Measurements from ENCODE around the gene CTPS1.

The CTPS1 gene

GRCh38 chr1:40965531-40965930, 14.0 kb upstream of the CTPS1 start:
- no peaks in the 10 kb centered on the region for H3K27me3 ChIP-seq (ENCODE audit: insufficient read depth, low read length, poor library complexity, severe bottlenecking)
- no peak overlapping the region for H2AFZ ChIP-seq (ENCODE audit: low read length)
- no peaks in the 10 kb centered on the region for H3K9me2 ChIP-seq (replicated peaks; ENCODE audit: low read depth, low read length)
- no peak overlapping the region for H3K4me2 ChIP-seq (ENCODE audit: low read depth, low read length, poor library complexity, severe bottlenecking)
- H3K4me3 ChIP-seq (ENCODE audit: low read length, poor library complexity, severe bottlenecking): no peak overlapping the region
- H3K79me2 ChIP-seq (ENCODE audit: insufficient read depth, low read length): no peaks in the 10 kb centered on the region
- no peak overlapping the region for H3K9ac ChIP-seq (ENCODE audit: low read depth, low read length, poor library complexity, severe bottlenecking)
- TF ChIP-seq CTCF (conservative IDR thresholded peaks at IDR 0.05; ENCODE audit: low read length) (no peak), EZH2phosphoT487 (IDR thresholded peaks at IDR 0.05; ENCODE audit: borderline replicate concordance) (no peak)
- H3K36me3 ChIP-seq (ENCODE audit: insufficient read depth, low read length): no peaks in the 10 kb centered on the region
- H3K9me3 ChIP-seq (ENCODE audit: insufficient read depth, low read depth, low read length): no peaks in the 10 kb centered on the region
- no peaks in the 10 kb centered on the region for H3K4me1 ChIP-seq (ENCODE audit: insufficient read depth, low read length, poor library complexity, severe bottlenecking)
- H4K20me1 ChIP-seq (ENCODE audit: insufficient read depth, low read length, poor library complexity, severe bottlenecking): no peaks in the 10 kb centered on the region
- H3F3A ChIP-seq (ENCODE audit: low read depth): no peaks in the 10 kb centered on the region

GRCh38 chr1:40966417-40966816, 13.1 kb upstream of the CTPS1 start:
- H4K20me1 ChIP-seq (ENCODE audit: insufficient read depth, low read length, poor library complexity, severe bottlenecking): no peaks in the 10 kb centered on the region
- no peaks in the 10 kb centered on the region for H3K79me2 ChIP-seq (ENCODE audit: insufficient read depth, low read length)
- no peaks in the 10 kb centered on the region for H3K36me3 ChIP-seq (ENCODE audit: insufficient read depth, low read length)
- no peaks in the 10 kb centered on the region for H3K27me3 ChIP-seq (ENCODE audit: insufficient read depth, low read length, poor library complexity, severe bottlenecking)
- no peaks in the 10 kb centered on the region for H3K9me2 ChIP-seq (replicated peaks; ENCODE audit: low read depth, low read length)
- H2AFZ ChIP-seq (ENCODE audit: low read length): no peak overlapping the region
- no peak overlapping the region for H3K4me2 ChIP-seq (ENCODE audit: low read depth, low read length, poor library complexity, severe bottlenecking)
- TF ChIP-seq CTCF (conservative IDR thresholded peaks at IDR 0.05; ENCODE audit: low read length): no peak
- TF ChIP-seq EZH2phosphoT487 (IDR thresholded peaks at IDR 0.05; ENCODE audit: borderline replicate concordance): no peak
- no peaks in the 10 kb centered on the region for H3K9me3 ChIP-seq (ENCODE audit: insufficient read depth, low read depth, low read length)
- no peaks in the 10 kb centered on the region for H3K4me1 ChIP-seq (ENCODE audit: insufficient read depth, low read length, poor library complexity, severe bottlenecking)
- no peaks in the 10 kb centered on the region for H3F3A ChIP-seq (ENCODE audit: low read depth)
- H3K4me3 ChIP-seq (ENCODE audit: low read length, poor library complexity, severe bottlenecking): no peak overlapping the region
- no peak overlapping the region for H3K9ac ChIP-seq (ENCODE audit: low read depth, low read length, poor library complexity, severe bottlenecking)

- Histone ChIP-seq H3K4me2 (ENCODE audit: low read depth, low read length, poor library complexity, severe bottlenecking) (no peak overlapping the region), H3K36me3 (ENCODE audit: insufficient read depth, low read length) (no peaks in the 10 kb centered on the region), H3K79me2 (ENCODE audit: insufficient read depth, low read length) (no peaks in the 10 kb centered on the region), H3K4me3 (ENCODE audit: low read length, poor library complexity, severe bottlenecking) (no peak overlapping the region), H3K9me3 (ENCODE audit: insufficient read depth, low read depth, low read length) (no peaks in the 10 kb centered on the region), H3F3A (ENCODE audit: low read depth) (no peaks in the 10 kb centered on the region), H4K20me1 (ENCODE audit: insufficient read depth, low read length, poor library complexity, severe bottlenecking) (no peaks in the 10 kb centered on the region), H3K9ac (ENCODE audit: low read depth, low read length, poor library complexity, severe bottlenecking) (no peak overlapping the region), H3K9me2 (replicated peaks; ENCODE audit: low read depth, low read length) (no peaks in the 10 kb centered on the region), H3K27me3 (ENCODE audit: insufficient read depth, low read length, poor library complexity, severe bottlenecking) (no peaks in the 10 kb centered on the region), H2AFZ (ENCODE audit: low read length) (no peak overlapping the region), H3K4me1 (ENCODE audit: insufficient read depth, low read length, poor library complexity, severe bottlenecking) (no peaks in the 10 kb centered on the region)
- TF ChIP-seq CTCF (conservative IDR thresholded peaks at IDR 0.05; ENCODE audit: low read length) (no peak), EZH2phosphoT487 (IDR thresholded peaks at IDR 0.05; ENCODE audit: borderline replicate concordance) (no peak)
Measured at GRCh38 chr1:40969445-40969844, 10.1 kb upstream of the CTPS1 start.

Data from Loucy (cell line).